Mesodermal cell (in vitro differentiated cells): ENCODE measurements around the gene CRTC1. TPM values are rescaled to one million over a fixed set of nuclear protein-coding genes. Genes with fewer than 3 reads are reported as not detected.
A peak's percentile ranks its signal among the peaks of the same experiment; 100 is the strongest.

ENCODE experiments used
- H3K27ac ChIP-seq: 2 replicates; pipeline ENCODE4 v1.7.0; 2013; ENCODE audit warnings: mild to moderate bottlenecking, low read depth, low read length, moderate library complexity; ENCODE audit not compliant: severe bottlenecking
- H3K36me3 ChIP-seq: 2 replicates; pipeline ENCODE4 v1.7.1; 2013; ENCODE audit warnings: mild to moderate bottlenecking, low read length, moderate library complexity; ENCODE audit not compliant: control insufficient read depth, insufficient read depth
- H3K4me1 ChIP-seq: one replicate; pipeline ENCODE4 v1.7.1; 2013; ENCODE audit warnings: mild to moderate bottlenecking, low read length; ENCODE audit not compliant: insufficient read depth, control insufficient read depth, poor library complexity, severe bottlenecking
- H3K4me3 ChIP-seq: 2 replicates; pipeline ENCODE4 v1.7.0; 2013; ENCODE audit warnings: low read length, control low read depth, mild to moderate bottlenecking; ENCODE audit not compliant: insufficient read depth, poor library complexity, severe bottlenecking; ENCODE audit errors: extremely low read depth
- H3K9me3 ChIP-seq: 2 replicates; pipeline ENCODE4 v1.7.1; 2013; ENCODE audit warnings: mild to moderate bottlenecking, low read length, moderate library complexity; ENCODE audit not compliant: control insufficient read depth
- WGBS, 2 experiments: methylation state at CpG; one replicate each; pipeline ENCODE4 v1.1.5; 2013; ENCODE audit warnings: missing lambda C conversion rate in 2 of 2; ENCODE audit not compliant: insufficient coverage in 2 of 2; 5-methylcytosine and 5-hydroxymethylcytosine counted together
- polyA plus RNA-seq, 2 experiments: library from polyadenylated mRNA; stranded (reverse); fragments of 50-300 nt; gene quantifications; one replicate each; pipeline ENCODE4 v1.2.3, GENCODE V29; 2013

Gene CRTC1
- 11.8 TPM for polyA plus RNA-seq (2013, experiment 1 of 2)
- 9.2 TPM for polyA plus RNA-seq (2013, experiment 2 of 2)

- Histone ChIP-seq H3K4me1 (peaks cover 2% of the 10 kb centered on the region), H3K9me3 (no peaks in the 10 kb centered on the region), H3K4me3 (peak within 1 kb of the TSS; percentile 49), H3K27ac (peak within 1 kb of the TSS; percentile 45), H3K36me3 (no peaks in the 10 kb centered on the region)
- 3 to 7% methylated on average over 23 to 32 of the region's 93 CpGs for WGBS, 2 experiments
Measured at GRCh38 chr19:18683109-18683957, at the start of gene CRTC1. Gene CRTC1 (plus strand): TSS chr19:18683680. CDS start chr19:18683703, 23 bp downstream.

GRCh38 chr19:18634612-18635297, 48.7 kb upstream of the CRTC1 start:
- Histone ChIP-seq H3K27ac (no peak overlapping the region), H3K36me3 (no peaks in the 10 kb centered on the region), H3K9me3 (no peaks in the 10 kb centered on the region), H3K4me3 (no peak overlapping the region), H3K4me1 (peaks cover 6% of the 10 kb centered on the region)
- WGBS, 2 experiments = 78 to 93% methylated on average over 9 of the region's 12 CpGs

- Histone ChIP-seq H3K36me3 (no peaks in the 10 kb centered on the region), H3K4me3 (peak overlapping the region; percentile 79), H3K27ac (no peak overlapping the region), H3K4me1 (peaks cover 6% of the 10 kb centered on the region), H3K9me3 (no peaks in the 10 kb centered on the region)
- 5 to 10% methylated on average over 3 to 4 of the region's 6 CpGs for WGBS, 2 experiments
Measured at GRCh38 chr19:18635831-18636182, 47.7 kb upstream of the CRTC1 start.

GRCh38 chr19:18636183-18636968, 47.1 kb upstream of the CRTC1 start:
- peak overlapping the region; percentile 79 for H3K4me3 ChIP-seq
- H3K36me3 ChIP-seq = no peaks in the 10 kb centered on the region
- 1% methylated on average over 25 to 27 of the region's 44 CpGs for WGBS, 2 experiments
- no peak overlapping the region for H3K27ac ChIP-seq
- H3K9me3 ChIP-seq = no peaks in the 10 kb centered on the region
- peaks cover 6% of the 10 kb centered on the region for H3K4me1 ChIP-seq

- H3K9me3 ChIP-seq = no peaks in the 10 kb centered on the region
- H3K4me3 ChIP-seq = peak within 1 kb of the TSS; percentile 79
- H3K36me3 ChIP-seq = no peaks in the 10 kb centered on the region
- 4 to 5% methylated on average over 31 to 43 of the region's 47 CpGs for WGBS, 2 experiments
- no peak within 1 kb of the TSS for H3K27ac ChIP-seq
- peaks cover 6% of the 10 kb centered on the region for H3K4me1 ChIP-seq
Measured at GRCh38 chr19:18636969-18637629, 46.4 kb upstream of the CRTC1 start, which contains the start of gene KLHL26. Gene KLHL26 (plus strand): TSS chr19:18637028. CDS start chr19:18637055, 27 bp downstream.

- Histone ChIP-seq H3K27ac (no peak overlapping the region), H3K4me1 (peaks cover 6% of the 10 kb centered on the region), H3K4me3 (peak overlapping the region; percentile 79), H3K36me3 (no peaks in the 10 kb centered on the region), H3K9me3 (no peaks in the 10 kb centered on the region)
- 88 to 93% methylated on average over 1 to 2 of the region's 3 CpGs for WGBS, 2 experiments
Measured at GRCh38 chr19:18637673-18638630, 45.5 kb upstream of the CRTC1 start.

GRCh38 chr19:18639706-18640243, 43.7 kb upstream of the CRTC1 start:
- peaks cover 8% of the 10 kb centered on the region for H3K9me3 ChIP-seq
- H3K4me1 ChIP-seq = peaks cover 8% of the 10 kb centered on the region
- H3K36me3 ChIP-seq = no peaks in the 10 kb centered on the region
- H3K27ac ChIP-seq = no peak overlapping the region
- 92 to 93% methylated on average over 8 of the region's 8 CpGs for WGBS, 2 experiments
- no peak overlapping the region for H3K4me3 ChIP-seq

GRCh38 chr19:18644196-18645034, 39.1 kb upstream of the CRTC1 start:
- Histone ChIP-seq H3K4me1 (peaks cover 23% of the 10 kb centered on the region), H3K36me3 (no peaks in the 10 kb centered on the region), H3K27ac (no peak overlapping the region), H3K9me3 (peaks cover 8% of the 10 kb centered on the region), H3K4me3 (no peak overlapping the region)
- 77 to 84% methylated on average over 5 to 12 of the region's 15 CpGs for WGBS, 2 experiments
